GM19438 (cell line): ENCODE data around the gene SLC51B.
"Not testable (repeated sequence)": the region's sequence is repeated elsewhere in the genome, so short reads cannot be mapped to it uniquely, and the experiment has no call there.

Source experiments
- ATAC-seq: cut with Tn5 transposase; IDR thresholded peaks from one replicate; pipeline ENCODE4 v1.9.1; 2021; ENCODE audit warnings: low read depth; ENCODE audit not compliant: unreplicated experiment

Gene SLC51B

GRCh38 chr15:65040461-65040860 lies 4.7 kb upstream of the SLC51B start:
- ATAC-seq: no peak

GRCh38 chr15:65041787-65042186 lies 3.4 kb upstream of the SLC51B start:
- ATAC-seq: no peak

GRCh38 chr15:65042776-65043327 lies 2.3 kb upstream of the SLC51B start:
- ATAC-seq: no peak

GRCh38 chr15:65044218-65044617 lies 969 bp upstream of the SLC51B start:
- ATAC-seq: not testable (repeated sequence)

GRCh38 chr15:65048241-65048640 lies 3.1 kb downstream of the SLC51B start:
- ATAC-seq: no peak

- ATAC-seq: peak; percentile 82
Measured at GRCh38 chr15:65049418-65049840, 4.2 kb downstream of the SLC51B start.

- no peak for ATAC-seq
Measured at GRCh38 chr15:65050270-65050669, 5.1 kb downstream of the SLC51B start.

GRCh38 chr15:65051266-65051665 lies 6.1 kb downstream of the SLC51B start:
- ATAC-seq: no peak

GRCh38 chr15:65052956-65053355 lies 7.8 kb downstream of the SLC51B start:
- no peak for ATAC-seq

- no peak for ATAC-seq
Measured at GRCh38 chr15:65054333-65055200, 9.4 kb downstream of the SLC51B start.

- no peak for ATAC-seq
Measured at GRCh38 chr15:65055201-65055870, 10.1 kb downstream of the SLC51B start.

GRCh38 chr15:65056106-65056505 lies 10.9 kb downstream of the SLC51B start:
- no peak for ATAC-seq

- ATAC-seq: no peak
Measured at GRCh38 chr15:65056868-65057548, 11.8 kb downstream of the SLC51B start.

- no peak for ATAC-seq
Measured at GRCh38 chr15:65057549-65057940, 12.4 kb downstream of the SLC51B start.

- ATAC-seq: no peak
Measured at GRCh38 chr15:65058394-65059368, 13.5 kb downstream of the SLC51B start.

- ATAC-seq: no peak
Measured at GRCh38 chr15:65059369-65059750, 14.2 kb downstream of the SLC51B start.

- ATAC-seq: no peak
Measured at GRCh38 chr15:65059931-65060596, 14.9 kb downstream of the SLC51B start.

- no peak for ATAC-seq
Measured at GRCh38 chr15:65060641-65061397, 15.6 kb downstream of the SLC51B start.

GRCh38 chr15:65062061-65062460 lies 16.9 kb downstream of the SLC51B start:
- ATAC-seq: no peak
